ENCODE results near the gene CRELD1. TPM values are rescaled to one million over a fixed set of nuclear protein-coding genes. Genes with fewer than 3 reads are reported as not detected.
A peak's percentile ranks its signal among the peaks of the same experiment; 100 is the strongest.

The CRELD1 gene
- total and polyA plus RNA-seq, 2 of the 13 experiments (the other 11 are each of a cell fraction or from before 2014, with no cell fraction given): 27.1 to 61.9 TPM

- no peak for TF ChIP-seq NFATC3 (CRISPR knock-in tag; IDR thresholded peaks at IDR 0.05)
- no peak; the same call in 1 of the 2 replicates for TF ChIP-seq SRY (CRISPR knock-in tag; IDR thresholded peaks at IDR 0.05)
- no peak for TF ChIP-seq ATM (IDR thresholded peaks at IDR 0.05; ENCODE audit: borderline replicate concordance)
- no peak for TF ChIP-seq ZNF430 (CRISPR knock-in tag; IDR thresholded peaks at IDR 0.05)
- no peak for TF ChIP-seq SNAPC4 (CRISPR knock-in tag; IDR thresholded peaks at IDR 0.05)
- TF ChIP-seq ZNF557 (CRISPR knock-in tag; IDR thresholded peaks at IDR 0.05): peak; percentile 42; the same call in 1 of the 2 replicates
- TF ChIP-seq ATAD3A (CRISPR knock-in tag; IDR thresholded peaks at IDR 0.05): no peak
- no peak for TF ChIP-seq ZNF431 (CRISPR knock-in tag; IDR thresholded peaks at IDR 0.05; ENCODE audit: borderline replicate concordance, low read depth)
- TF ChIP-seq ZKSCAN8 (CRISPR knock-in tag; IDR thresholded peaks at IDR 0.05; ENCODE audit: borderline replicate concordance): no peak
- TF ChIP-seq E2F1 (CRISPR knock-in tag; IDR thresholded peaks at IDR 0.05): no peak
- no peak for TF ChIP-seq ZNF225 (CRISPR knock-in tag; IDR thresholded peaks at IDR 0.05)
- TF ChIP-seq, protein P1, sequence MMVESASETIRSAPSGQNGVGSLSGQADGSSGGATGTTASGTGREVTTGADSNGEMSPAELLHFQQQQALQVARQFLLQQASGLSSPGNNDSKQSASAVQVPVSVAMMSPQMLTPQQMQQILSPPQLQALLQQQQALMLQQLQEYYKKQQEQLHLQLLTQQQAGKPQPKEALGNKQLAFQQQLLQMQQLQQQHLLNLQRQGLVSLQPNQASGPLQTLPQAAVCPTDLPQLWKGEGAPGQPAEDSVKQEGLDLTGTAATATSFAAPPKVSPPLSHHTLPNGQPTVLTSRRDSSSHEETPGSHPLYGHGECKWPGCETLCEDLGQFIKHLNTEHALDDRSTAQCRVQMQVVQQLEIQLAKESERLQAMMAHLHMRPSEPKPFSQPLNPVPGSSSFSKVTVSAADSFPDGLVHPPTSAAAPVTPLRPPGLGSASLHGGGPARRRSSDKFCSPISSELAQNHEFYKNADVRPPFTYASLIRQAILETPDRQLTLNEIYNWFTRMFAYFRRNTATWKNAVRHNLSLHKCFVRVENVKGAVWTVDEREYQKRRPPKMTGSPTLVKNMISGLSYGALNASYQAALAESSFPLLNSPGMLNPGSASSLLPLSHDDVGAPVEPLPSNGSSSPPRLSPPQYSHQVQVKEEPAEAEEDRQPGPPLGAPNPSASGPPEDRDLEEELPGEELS (CRISPR knock-in tag; IDR thresholded peaks at IDR 0.05): no peak; the same call in 1 of the 2 replicates
- TF ChIP-seq, protein P2, sequence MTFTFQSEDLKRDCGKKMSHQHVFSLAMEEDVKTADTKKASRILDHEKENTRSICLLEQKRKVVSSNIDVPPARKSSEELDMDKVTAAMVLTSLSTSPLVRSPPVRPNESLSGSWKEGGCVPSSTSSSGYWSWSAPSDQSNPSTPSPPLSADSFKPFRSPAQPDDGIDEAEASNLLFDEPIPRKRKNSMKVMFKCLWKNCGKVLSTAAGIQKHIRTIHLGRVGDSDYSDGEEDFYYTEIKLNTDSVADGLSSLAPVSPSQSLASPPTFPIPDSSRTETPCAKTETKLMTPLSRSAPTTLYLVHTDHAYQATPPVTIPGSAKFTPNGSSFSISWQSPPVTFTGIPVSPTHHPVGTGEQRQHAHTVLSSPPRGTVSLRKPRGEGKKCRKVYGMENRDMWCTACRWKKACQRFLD (CRISPR knock-in tag; IDR thresholded peaks at IDR 0.05; ENCODE audit: borderline replicate concordance): peak; percentile 78; the same call in 1 of the 2 replicates
- TF ChIP-seq TOPORS (CRISPR knock-in tag; IDR thresholded peaks at IDR 0.05): no peak
- no peak for TF ChIP-seq TEAD3 (CRISPR knock-in tag; optimal IDR thresholded peaks at IDR 0.05; ENCODE audit: borderline replicate concordance)
- TF ChIP-seq KDM5A (IDR thresholded peaks at IDR 0.05; ENCODE audit: borderline replicate concordance, low read length): no peak
- peak; percentile 65 for TF ChIP-seq ZNF766 (CRISPR knock-in tag; IDR thresholded peaks at IDR 0.05; ENCODE audit: borderline replicate concordance)
- TF ChIP-seq, protein P3, sequence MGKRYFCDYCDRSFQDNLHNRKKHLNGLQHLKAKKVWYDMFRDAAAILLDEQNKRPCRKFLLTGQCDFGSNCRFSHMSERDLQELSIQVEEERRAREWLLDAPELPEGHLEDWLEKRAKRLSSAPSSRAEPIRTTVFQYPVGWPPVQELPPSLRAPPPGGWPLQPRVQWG (CRISPR knock-in tag; IDR thresholded peaks at IDR 0.05; ENCODE audit: borderline replicate concordance, low read depth): no peak
- no peak for TF ChIP-seq ZNF124 (CRISPR knock-in tag; IDR thresholded peaks at IDR 0.05)
- TF ChIP-seq ZNF317 (CRISPR knock-in tag; IDR thresholded peaks at IDR 0.05): peak; percentile 41; the same call in 1 of the 2 replicates
- TF ChIP-seq CBFB (CRISPR knock-in tag; IDR thresholded peaks at IDR 0.05): no peak
These were observed 632 bp upstream of the CRELD1 start (continued) for GRCh38 chr3:9932843-9933560.
